ENCODE data around the gene LGR5. TPM values are rescaled to one million over a fixed set of nuclear protein-coding genes. Genes with fewer than 3 reads are reported as not detected.

The LGR5 gene
- total and polyA plus RNA-seq, 2 of the 13 experiments (the other 11 are each of a cell fraction or from before 2014, with no cell fraction given), result 37.0 to 121 TPM

DNA sequence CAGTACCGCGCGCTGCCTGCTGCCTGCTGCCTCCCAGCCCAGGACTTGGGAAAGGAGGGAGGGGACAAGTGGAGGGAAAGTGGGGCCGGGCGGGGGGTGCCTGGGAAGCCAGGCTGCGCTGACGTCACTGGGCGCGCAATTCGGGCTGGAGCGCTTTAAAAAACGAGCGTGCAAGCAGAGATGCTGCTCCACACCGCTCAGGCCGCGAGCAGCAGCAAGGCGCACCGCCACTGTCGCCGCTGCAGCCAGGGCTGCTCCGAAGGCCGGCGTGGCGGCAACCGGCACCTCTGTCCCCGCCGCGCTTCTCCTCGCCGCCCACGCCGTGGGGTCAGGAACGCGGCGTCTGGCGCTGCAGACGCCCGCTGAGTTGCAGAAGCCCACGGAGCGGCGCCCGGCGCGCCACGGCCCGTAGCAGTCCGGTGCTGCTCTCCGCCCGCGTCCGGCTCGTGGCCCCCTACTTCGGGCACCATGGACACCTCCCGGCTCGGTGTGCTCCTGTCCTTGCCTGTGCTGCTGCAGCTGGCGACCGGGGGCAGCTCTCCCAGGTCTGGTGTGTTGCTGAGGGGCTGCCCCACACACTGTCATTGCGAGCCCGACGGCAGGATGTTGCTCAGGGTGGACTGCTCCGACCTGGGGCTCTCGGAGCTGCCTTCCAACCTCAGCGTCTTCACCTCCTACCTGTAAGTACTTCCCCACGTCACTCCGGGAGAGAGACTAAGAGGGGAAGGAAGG lies at the start of gene LGR5 (continued):
- TF ChIP-seq MED8 (CRISPR knock-in tag; IDR thresholded peaks at IDR 0.05; ENCODE audit: insufficient replicate concordance) (peak; percentile 38), GLI4 (CRISPR knock-in tag; IDR thresholded peaks at IDR 0.05; ENCODE audit: borderline replicate concordance) (0 out of 2 replicates have a peak, but pooled peaks have one; percentile 78), YY1 (IDR thresholded peaks at IDR 0.05; ENCODE audit: insufficient read depth, insufficient replicate concordance, low read depth, low read length) (peak; percentile 52), EEA1 (CRISPR knock-in tag; IDR thresholded peaks at IDR 0.05; ENCODE audit: borderline replicate concordance) (0 out of 2 replicates have a peak, but pooled peaks have one; percentile 47), FOXA3 (CRISPR knock-in tag; IDR thresholded peaks at IDR 0.05) (peak; percentile 23; the same call in 1 of the 2 replicates), ZBTB39 (CRISPR knock-in tag; IDR thresholded peaks at IDR 0.05) (peak; percentile 63; the same call in 1 of the 2 replicates), TERF1 (CRISPR knock-in tag; IDR thresholded peaks at IDR 0.05) (no peak; the same call in 1 of the 2 replicates), REST (IDR thresholded peaks at IDR 0.05; ENCODE audit: borderline replicate concordance in 1 of 2, low read depth in 1 of 2, low read length in 2 of 2) (peak; percentile 31 to 47; a peak in 3 of 4 replicates), ZNF101 (CRISPR knock-in tag; IDR thresholded peaks at IDR 0.05; ENCODE audit: borderline replicate concordance, low read depth) (0 out of 2 replicates have a peak, but pooled peaks have one; percentile 15), ZFY (CRISPR knock-in tag; IDR thresholded peaks at IDR 0.05) (peak; percentile 68), SNAPC2 (CRISPR knock-in tag; IDR thresholded peaks at IDR 0.05) (0 out of 2 replicates have a peak, but pooled peaks have one; percentile 13), TBX2 (CRISPR knock-in tag; IDR thresholded peaks at IDR 0.05; ENCODE audit: borderline replicate concordance) (peak; percentile 25; the same call in 1 of the 2 replicates)
- TF ChIP-seq, protein P1, sequence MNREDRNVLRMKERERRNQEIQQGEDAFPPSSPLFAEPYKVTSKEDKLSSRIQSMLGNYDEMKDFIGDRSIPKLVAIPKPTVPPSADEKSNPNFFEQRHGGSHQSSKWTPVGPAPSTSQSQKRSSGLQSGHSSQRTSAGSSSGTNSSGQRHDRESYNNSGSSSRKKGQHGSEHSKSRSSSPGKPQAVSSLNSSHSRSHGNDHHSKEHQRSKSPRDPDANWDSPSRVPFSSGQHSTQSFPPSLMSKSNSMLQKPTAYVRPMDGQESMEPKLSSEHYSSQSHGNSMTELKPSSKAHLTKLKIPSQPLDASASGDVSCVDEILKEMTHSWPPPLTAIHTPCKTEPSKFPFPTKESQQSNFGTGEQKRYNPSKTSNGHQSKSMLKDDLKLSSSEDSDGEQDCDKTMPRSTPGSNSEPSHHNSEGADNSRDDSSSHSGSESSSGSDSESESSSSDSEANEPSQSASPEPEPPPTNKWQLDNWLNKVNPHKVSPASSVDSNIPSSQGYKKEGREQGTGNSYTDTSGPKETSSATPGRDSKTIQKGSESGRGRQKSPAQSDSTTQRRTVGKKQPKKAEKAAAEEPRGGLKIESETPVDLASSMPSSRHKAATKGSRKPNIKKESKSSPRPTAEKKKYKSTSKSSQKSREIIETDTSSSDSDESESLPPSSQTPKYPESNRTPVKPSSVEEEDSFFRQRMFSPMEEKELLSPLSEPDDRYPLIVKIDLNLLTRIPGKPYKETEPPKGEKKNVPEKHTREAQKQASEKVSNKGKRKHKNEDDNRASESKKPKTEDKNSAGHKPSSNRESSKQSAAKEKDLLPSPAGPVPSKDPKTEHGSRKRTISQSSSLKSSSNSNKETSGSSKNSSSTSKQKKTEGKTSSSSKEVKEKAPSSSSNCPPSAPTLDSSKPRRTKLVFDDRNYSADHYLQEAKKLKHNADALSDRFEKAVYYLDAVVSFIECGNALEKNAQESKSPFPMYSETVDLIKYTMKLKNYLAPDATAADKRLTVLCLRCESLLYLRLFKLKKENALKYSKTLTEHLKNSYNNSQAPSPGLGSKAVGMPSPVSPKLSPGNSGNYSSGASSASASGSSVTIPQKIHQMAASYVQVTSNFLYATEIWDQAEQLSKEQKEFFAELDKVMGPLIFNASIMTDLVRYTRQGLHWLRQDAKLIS (CRISPR knock-in tag; IDR thresholded peaks at IDR 0.05), result peak; percentile 94; the same call in 1 of the 2 replicates
- TF ChIP-seq, protein P2, sequence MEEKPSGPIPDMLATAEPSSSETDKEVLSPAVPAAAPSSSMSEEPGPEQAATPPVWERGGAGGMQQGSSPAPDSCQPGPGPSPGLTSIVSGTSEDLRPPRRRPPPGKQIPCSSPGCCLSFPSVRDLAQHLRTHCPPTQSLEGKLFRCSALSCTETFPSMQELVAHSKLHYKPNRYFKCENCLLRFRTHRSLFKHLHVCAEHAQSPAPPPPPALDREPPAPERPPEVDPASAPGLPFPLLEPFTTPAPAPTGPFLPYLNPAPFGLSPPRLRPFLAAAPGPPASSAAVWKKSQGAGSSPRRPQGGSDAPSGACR (CRISPR knock-in tag; IDR thresholded peaks at IDR 0.05), result no peak
